Suppressor macrophage (primary cell): Measurements from ENCODE around the gene PRAMEF25.
"Not testable (repeated sequence)": the region's sequence is repeated elsewhere in the genome, so short reads cannot be mapped to it uniquely, and the experiment has no call there.

Experiments used
- DNase-seq, 4 experiments: peaks; one replicate each; pipeline ENCODE4 v3.0.0-alpha.2; 2020 to 2022
- total RNA-seq, 17 experiments: gene quantifications; one replicate each; lab custom pipeline; 2026; ENCODE audit warnings: mixed read lengths in 6 of 17, inconsistent platforms in 3 of 17; lab: John Stamatoyannopoulos, UW

Gene PRAMEF25
- total RNA-seq = 0 to 0.11 (median 0) reads per million in 17 experiments

DNA sequence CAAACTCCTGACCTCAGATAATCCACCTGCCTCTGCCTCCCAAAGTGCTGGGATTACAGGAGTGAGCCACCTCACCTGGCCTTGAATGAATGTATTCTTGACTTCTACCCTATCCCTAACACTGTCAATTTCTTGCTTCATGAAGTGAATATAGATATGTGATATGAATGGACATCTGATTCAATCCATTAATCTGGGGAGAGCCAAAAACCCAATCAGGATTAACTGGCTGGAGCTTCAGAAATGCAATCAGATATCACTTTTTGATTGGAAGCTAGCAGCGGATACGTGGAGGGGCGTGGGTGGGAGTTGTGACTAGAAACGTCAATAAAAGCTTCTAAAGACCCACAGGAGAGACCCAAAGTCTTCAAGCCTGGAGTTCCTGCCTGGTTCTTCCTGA, at the start of gene PRAMEF25:
Gene PRAMEF25, plus strand, starts transcription at position 301 of the 400 bp plus-strand sequence. CDS start 2,920 bp downstream, outside the sequence.
- not testable (repeated sequence) for DNase-seq

DNA sequence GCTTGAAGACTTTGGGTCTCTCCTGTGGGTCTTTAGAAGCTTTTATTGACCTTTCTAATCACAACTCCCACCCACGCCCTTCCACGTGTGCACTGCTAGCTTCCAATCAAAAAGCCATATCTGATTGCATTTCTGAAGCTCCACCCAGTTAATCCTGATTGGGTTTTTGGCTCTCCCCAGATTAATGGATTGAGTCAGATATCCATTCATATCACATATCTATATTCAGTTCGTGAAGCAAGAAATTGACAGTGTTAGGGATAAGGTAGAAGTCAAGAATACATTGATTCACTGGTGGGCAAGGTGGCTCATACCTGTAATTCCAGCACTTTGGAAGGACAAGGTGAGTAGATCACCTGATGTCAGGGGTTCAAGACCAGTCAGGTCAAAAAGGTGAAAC, 14.1 kb upstream of the PRAMEF25 start, which contains the start of gene PRAMEF27:
Gene PRAMEF27, minus strand, starts transcription at position 101 of the 400 bp plus-strand sequence. CDS start 2,916 bp downstream, outside the sequence.
- DNase-seq = not testable (repeated sequence)

DNA sequence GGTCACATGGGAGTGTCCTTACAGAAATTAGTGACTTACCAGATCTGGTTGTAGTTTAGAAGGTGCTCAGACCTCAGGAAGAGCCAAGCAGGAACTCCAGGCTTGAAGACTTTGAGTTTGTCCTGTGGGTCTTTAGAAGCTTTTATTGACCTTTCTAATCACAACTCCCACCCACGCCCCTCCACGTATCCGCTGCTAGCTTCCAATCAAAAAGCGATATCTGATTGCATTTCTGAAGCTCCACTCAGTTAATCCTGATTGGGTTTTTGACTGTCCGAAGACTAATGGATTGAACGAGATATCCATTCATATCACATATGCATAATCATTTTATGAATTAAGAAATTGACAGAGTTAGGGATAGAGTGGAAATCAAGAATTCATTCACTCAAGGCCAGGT, 46.2 kb downstream of the PRAMEF25 start, which contains the start of gene HNRNPCL2:
Gene HNRNPCL2, minus strand, starts transcription at position 101 of the 400 bp plus-strand sequence. CDS start 454 bp downstream, outside the sequence.
- not testable (repeated sequence) for DNase-seq
